Cortex of kidney (tissue), 1 donor: Measurements from ENCODE around the gene FTH1.
"Not testable (repeated sequence)": the region's sequence is repeated elsewhere in the genome, so short reads cannot be mapped to it uniquely, and the experiment has no call there.

Source experiments
- DNase-seq: peaks from one replicate; lab custom pipeline; 2025; lab: John Stamatoyannopoulos, UW

The FTH1 gene

GRCh38 chr11:61978703-61979661 is 11.5 kb upstream of the FTH1 start:
- no peak for DNase-seq

- DNase-seq, result no peak
Measured at GRCh38 chr11:61976813-61977475, 9.5 kb upstream of the FTH1 start.

- DNase-seq, result no peak
Measured at GRCh38 chr11:61976420-61976800, 9.0 kb upstream of the FTH1 start.

- DNase-seq, result no peak
Measured at GRCh38 chr11:61975638-61976419, 8.4 kb upstream of the FTH1 start.

GRCh38 chr11:61974766-61975631 is 7.6 kb upstream of the FTH1 start:
- DNase-seq, result no peak

- DNase-seq, result no peak
Measured at GRCh38 chr11:61973476-61974162, 6.2 kb upstream of the FTH1 start.

GRCh38 chr11:61972672-61973475 is 5.4 kb upstream of the FTH1 start:
- DNase-seq, result no peak

GRCh38 chr11:61972112-61972671 is 4.8 kb upstream of the FTH1 start:
- no peak for DNase-seq

- DNase-seq, result peak; percentile 72
Measured at GRCh38 chr11:61971248-61972111, 4.0 kb upstream of the FTH1 start.

GRCh38 chr11:61969838-61970662 is 2.6 kb upstream of the FTH1 start:
- no peak for DNase-seq

- DNase-seq, result no peak
Measured at GRCh38 chr11:61969391-61969758, 1.9 kb upstream of the FTH1 start.

- no peak for DNase-seq
Measured at GRCh38 chr11:61968758-61969390, 1.4 kb upstream of the FTH1 start.

- no peak for DNase-seq
Measured at GRCh38 chr11:61967924-61968757, 707 bp upstream of the FTH1 start.

GRCh38 chr11:61966734-61967115 is 709 bp downstream of the FTH1 start:
- no peak for DNase-seq

- not testable (repeated sequence) for DNase-seq
Measured at GRCh38 chr11:61964666-61965271, 2.7 kb downstream of the FTH1 start.

- no peak for DNase-seq
Measured at GRCh38 chr11:61964058-61964665, 3.3 kb downstream of the FTH1 start.
